B cell (primary cell): Measurements from ENCODE around the gene STK33. TPM values are rescaled to one million over a fixed set of nuclear protein-coding genes. Genes with fewer than 3 reads are reported as not detected.

Experiments used
- ATAC-seq: fragments of 200-7000 bp; cut with Tn5 transposase; one replicate; pipeline ENCODE4 v1.10.0; 2021; ENCODE audit warnings: low read depth, mild to moderate bottlenecking, moderate number of reproducible peaks, moderate library complexity
- CTCF ChIA-PET: fragments of 350-600 bp; sonication (Branson Sonifier 250); formaldehyde crosslinking; loops from one replicate; lab custom pipeline; 2021; ENCODE audit warnings: antibody characterized with exemption, inconsistent platforms; lab: Charles Lee
- POLR2A ChIA-PET: fragments of 350-600 bp; sonication (Branson Sonifier 250); formaldehyde crosslinking; loops from one replicate; lab custom pipeline; 2021; ENCODE audit warnings: antibody characterized with exemption; lab: Charles Lee
- DNase-seq: peaks from one replicate; pipeline ENCODE4 v3.0.0; 2013
- H2AFZ ChIP-seq: 2 replicates; pipeline ENCODE4 v1.6.1; 2012; ENCODE audit warnings: mild to moderate bottlenecking, low read depth, low read length; ENCODE audit not compliant: insufficient read depth, poor library complexity, severe bottlenecking
- H3K27ac ChIP-seq, 2 donors: 1 replicate in 1 of 2; 2 replicates in 1 of 2; pipeline ENCODE4 v1.5.1; 2012 to 2013; ENCODE audit warnings: low read length in 2 of 2, mild to moderate bottlenecking in 2 of 2, moderate library complexity in 1 of 2
- H3K27me3 ChIP-seq, 4 experiments: fragments of 200-600 bp in 1 of 4; sonication (generic) in 1 of 4; replicated peaks in 1 of 4; 1 replicate in 2 of 4; 2 replicates in 2 of 4; pipeline versions ENCODE4 v1.6.1 to v1.7.0; 2013 to 2016; ENCODE audit warnings: low read length in 3 of 4, mild to moderate bottlenecking in 2 of 4, mixed read lengths in 1 of 4, moderate library complexity in 1 of 4; ENCODE audit not compliant: insufficient read depth in 4 of 4, control insufficient read depth in 3 of 4; ENCODE audit errors: control extremely low read depth in 1 of 4
- H3K36me3 ChIP-seq, 2 experiments: replicated peaks in 1 of 2; 1 replicate in 1 of 2; 2 replicates in 1 of 2; pipeline versions ENCODE4 v1.6.1 to v1.7.1; 2013; ENCODE audit warnings: low read length in 1 of 2; ENCODE audit not compliant: insufficient read depth in 2 of 2, control insufficient read depth in 1 of 2; ENCODE audit errors: control extremely low read depth in 1 of 2, extremely low read depth in 1 of 2
- H3K4me1 ChIP-seq, 2 donors: fragments of 200-600 bp in 1 of 2; sonication (generic) in 1 of 2; 1 replicate in 1 of 2; 2 replicates in 1 of 2; pipeline versions ENCODE4 v1.5.1 to v1.6.1; 2013 to 2017; ENCODE audit warnings: low read length in 2 of 2; ENCODE audit not compliant: control insufficient read depth in 2 of 2, insufficient read depth in 2 of 2
- H3K4me2 ChIP-seq: replicated peaks from 2 replicates; pipeline ENCODE3; 2012; ENCODE audit warnings: mild to moderate bottlenecking, low read depth, low read length; ENCODE audit not compliant: poor library complexity, severe bottlenecking
- H3K4me3 ChIP-seq, 5 experiments: fragments of 200-600 bp in 1 of 5; sonication (generic) in 1 of 5; 1 replicate in 3 of 5; 2 replicates in 2 of 5; pipeline versions ENCODE4 v1.5.1 to v1.7.0; 2011 to 2016; ENCODE audit warnings: low read length in 4 of 5, mild to moderate bottlenecking in 4 of 5, low read depth in 2 of 5, control low read depth in 1 of 5, moderate library complexity in 1 of 5; ENCODE audit not compliant: insufficient read depth in 1 of 5; ENCODE audit errors: control extremely low read depth in 1 of 5, extremely low read depth in 1 of 5
- H3K79me2 ChIP-seq: fragments of 200-600 bp; sonication (generic); one replicate; pipeline ENCODE4 v1.6.0; 2016; ENCODE audit warnings: low read length; ENCODE audit not compliant: control insufficient read depth, insufficient read depth
- H3K9ac ChIP-seq: fragments of 200-600 bp; sonication (generic); 2 replicates; pipeline ENCODE4 v1.6.1; 2017; ENCODE audit warnings: mild to moderate bottlenecking, low read length, moderate library complexity
- H3K9me3 ChIP-seq, 3 donors: one replicate each; pipeline versions ENCODE4 v1.6.1 to v1.7.1; 2013; ENCODE audit warnings: low read length in 2 of 3; ENCODE audit not compliant: control insufficient read depth in 2 of 3, insufficient read depth in 1 of 3; ENCODE audit errors: control extremely low read depth in 1 of 3
- H4K20me1 ChIP-seq: 2 replicates; pipeline ENCODE4 v1.6.0; 2012; ENCODE audit warnings: mild to moderate bottlenecking, low read length; ENCODE audit not compliant: insufficient read depth, control insufficient read depth, poor library complexity, severe bottlenecking
- H3K27ac Mint-ChIP-seq: one replicate; pipeline ENCODE4 v1.8.0; 2021; ENCODE audit warnings: mixed read lengths
- H3K27me3 Mint-ChIP-seq: one replicate; pipeline ENCODE4 v1.8.0; 2021; ENCODE audit warnings: mixed read lengths
- H3K4me1 Mint-ChIP-seq: one replicate; pipeline ENCODE4 v1.8.0; 2021; ENCODE audit warnings: mixed read lengths
- H3K4me3 Mint-ChIP-seq: one replicate; pipeline ENCODE4 v1.8.0; 2021; ENCODE audit warnings: mixed read lengths
- H3K9me3 Mint-ChIP-seq: one replicate; pipeline ENCODE4 v1.8.0; 2022; ENCODE audit warnings: mixed read lengths; ENCODE audit not compliant: insufficient read depth
- EZH2 ChIP-seq: IDR thresholded peaks from 2 replicates; pipeline ENCODE4 v1.6.1; 2012; ENCODE audit warnings: borderline replicate concordance, low read depth, mild to moderate bottlenecking, moderate library complexity, low read length; ENCODE audit not compliant: insufficient read depth, poor library complexity, severe bottlenecking
- WGBS: methylation state at CpG from one replicate; pipeline ENCODE4 v1.1.5; 2013; ENCODE audit warnings: missing lambda C conversion rate; ENCODE audit not compliant: insufficient coverage; 5-methylcytosine and 5-hydroxymethylcytosine counted together
- intact Hi-C: fragments of 100-400 bp; cut with micrococcal nuclease; formaldehyde crosslinking; loops from one replicate; pipeline ENCODE4 v1.10.0; 2022
- polyA plus RNA-seq: library from polyadenylated mRNA; depleted of rRNA; stranded (reverse); fragments of >200 nt; gene quantifications from 2 replicates; pipeline ENCODE4 v1.2.3, GENCODE V29; 2012
- total RNA-seq, 2 donors: library from RNA; stranded (reverse); fragments of 120-200 nt in 1 of 2; gene quantifications; 1 replicate in 1 of 2; 2 replicates in 1 of 2; pipeline versions ENCODE4 v1.2.3 to v1.2.4, GENCODE V29; 2013 to 2022
- TF ChIP-seq, protein P1 (sequence below): fragments of 200-600 bp; IDR thresholded peaks from one replicate; pipeline ENCODE4 v1.8.0; 2022; ENCODE audit warnings: antibody characterized with exemption, mild to moderate bottlenecking

The STK33 gene
- total and polyA plus RNA-seq, 2 donors (not counting 1 experiment from before 2014, with no cell fraction given) = 3.1 to 9.3 TPM

DNA sequence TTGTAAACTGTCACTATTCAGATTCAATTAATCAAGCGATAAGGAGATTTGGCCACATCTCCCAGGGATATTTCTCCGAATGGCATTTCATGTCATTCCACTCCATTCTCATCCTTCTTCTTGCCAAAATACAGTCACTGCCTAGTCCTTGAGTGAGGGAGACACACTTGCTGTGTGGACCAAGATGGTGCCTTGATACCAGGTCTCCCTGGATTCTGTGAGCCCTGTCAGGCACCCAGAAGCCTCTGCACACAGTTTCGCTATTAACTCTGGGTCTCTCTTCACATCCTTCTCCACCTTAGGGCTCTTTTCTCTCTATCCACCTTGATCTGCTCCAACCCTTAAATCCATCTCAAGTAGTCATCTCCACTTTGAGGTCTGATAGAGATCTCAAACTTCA lies 210.4 kb downstream of the STK33 start:
- Histone ChIP-seq H3K36me3 (no peaks in the 10 kb centered on the region), H3K4me3 (no peak overlapping the region), H3K9me3 (no peaks in the 10 kb centered on the region), H2AFZ (no peak overlapping the region), H3K4me1 (peaks cover 0 to 3% of the 10 kb centered on the region in 2 donors), H3K4me2 (no peak overlapping the region), H3K9ac (no peak overlapping the region), H3K27me3 (no peaks in the 10 kb centered on the region), H4K20me1 (no peaks in the 10 kb centered on the region), H3K27ac (no peak overlapping the region), H3K79me2 (no peaks in the 10 kb centered on the region)
- no peak overlapping the region for H3K4me3 Mint-ChIP-seq
- TF ChIP-seq, protein P1, sequence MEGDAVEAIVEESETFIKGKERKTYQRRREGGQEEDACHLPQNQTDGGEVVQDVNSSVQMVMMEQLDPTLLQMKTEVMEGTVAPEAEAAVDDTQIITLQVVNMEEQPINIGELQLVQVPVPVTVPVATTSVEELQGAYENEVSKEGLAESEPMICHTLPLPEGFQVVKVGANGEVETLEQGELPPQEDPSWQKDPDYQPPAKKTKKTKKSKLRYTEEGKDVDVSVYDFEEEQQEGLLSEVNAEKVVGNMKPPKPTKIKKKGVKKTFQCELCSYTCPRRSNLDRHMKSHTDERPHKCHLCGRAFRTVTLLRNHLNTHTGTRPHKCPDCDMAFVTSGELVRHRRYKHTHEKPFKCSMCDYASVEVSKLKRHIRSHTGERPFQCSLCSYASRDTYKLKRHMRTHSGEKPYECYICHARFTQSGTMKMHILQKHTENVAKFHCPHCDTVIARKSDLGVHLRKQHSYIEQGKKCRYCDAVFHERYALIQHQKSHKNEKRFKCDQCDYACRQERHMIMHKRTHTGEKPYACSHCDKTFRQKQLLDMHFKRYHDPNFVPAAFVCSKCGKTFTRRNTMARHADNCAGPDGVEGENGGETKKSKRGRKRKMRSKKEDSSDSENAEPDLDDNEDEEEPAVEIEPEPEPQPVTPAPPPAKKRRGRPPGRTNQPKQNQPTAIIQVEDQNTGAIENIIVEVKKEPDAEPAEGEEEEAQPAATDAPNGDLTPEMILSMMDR = no peak
- no peak for TF ChIP-seq EZH2
- H3K27ac Mint-ChIP-seq = no peak overlapping the region
- WGBS = 100% methylated on average over 1 of the region's 3 CpGs
- CTCF ChIA-PET = no interaction called here
- intact Hi-C loops = loop anchor here (1.0 kb wide), 1 partner anchor 183 kb away; no protein-coding TSS in a partner anchor
- H3K9me3 Mint-ChIP-seq = no peaks in the 10 kb centered on the region
- DNase-seq (no peak), ATAC-seq (no peak)
- POLR2A ChIA-PET = interaction anchor here (0.6 kb wide), 1 partner anchor 612 kb away, joined by 4 read pairs; no protein-coding TSS in a partner anchor
- no peaks in the 10 kb centered on the region for H3K27me3 Mint-ChIP-seq
- H3K4me1 Mint-ChIP-seq = peaks cover 11% of the 10 kb centered on the region

DNA sequence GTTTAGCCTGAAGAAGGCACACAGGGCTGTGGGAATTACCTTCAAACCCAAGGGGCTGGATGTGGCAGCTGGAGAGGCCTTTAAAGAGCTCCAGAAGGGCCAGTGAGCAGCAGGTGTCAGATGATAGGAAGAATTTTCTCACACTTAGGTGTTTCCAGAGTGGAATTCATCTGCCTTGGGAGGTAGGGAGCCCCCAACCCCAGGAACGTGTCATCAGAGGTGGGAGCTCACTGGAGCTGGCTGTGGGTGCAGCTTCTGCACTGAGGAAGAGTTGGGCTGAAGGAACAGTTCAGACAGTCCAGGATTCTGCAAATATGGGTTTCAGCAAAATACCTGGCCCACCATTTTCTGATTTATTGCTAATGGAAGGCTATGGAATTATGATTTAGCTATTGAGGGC lies 210.8 kb downstream of the STK33 start:
- H3K9me3 ChIP-seq = no peaks in the 10 kb centered on the region
- CTCF ChIA-PET = no interaction called here
- POLR2A ChIA-PET = no interaction called here
- Mint-ChIP-seq H3K4me1 (peaks cover 11% of the 10 kb centered on the region), H3K27ac (no peak overlapping the region), H3K4me3 (no peak overlapping the region), H3K9me3 (no peaks in the 10 kb centered on the region), H3K27me3 (no peaks in the 10 kb centered on the region)
- no peak for DNase-seq
- intact Hi-C loops = no loop called here
- H3K27me3 ChIP-seq = no peaks in the 10 kb centered on the region
- H4K20me1 ChIP-seq = no peaks in the 10 kb centered on the region
- no peak overlapping the region for H3K4me3 ChIP-seq
- H3K79me2 ChIP-seq = no peaks in the 10 kb centered on the region
- H3K36me3 ChIP-seq = no peaks in the 10 kb centered on the region
- no peak overlapping the region for H3K27ac ChIP-seq
- TF ChIP-seq, protein P1 = no peak
- TF ChIP-seq EZH2 = no peak
- ATAC-seq = no peak
- WGBS = 91% methylated on average over 1 of the region's 1 CpG
- H3K4me1 ChIP-seq = peaks cover 0 to 3% of the 10 kb centered on the region in 2 donors
- no peak overlapping the region for H3K9ac ChIP-seq
- H2AFZ ChIP-seq = no peak overlapping the region
- H3K4me2 ChIP-seq = no peak overlapping the region
